Keratinocyte (primary cell): ENCODE measurements around the gene ESR2. TPM values are rescaled to one million over a fixed set of nuclear protein-coding genes. Genes with fewer than 3 reads are reported as not detected.

Experiments used
- DNase-seq: peaks from one replicate; pipeline ENCODE4 v3.0.0-alpha.2; 2011; ENCODE audit warnings: low read depth, missing footprints, low spot score
- FAIRE-seq: peaks from 2 replicates; lab custom pipeline; 2011; peaks lifted over from hg19 to GRCh38; lab: Jason Lieb, UNC
- H2AFZ ChIP-seq: 2 replicates; pipeline ENCODE4 v1.6.0; 2012; ENCODE audit warnings: low read length, control low read depth, inconsistent platforms; ENCODE audit not compliant: control insufficient read depth
- H3K27ac ChIP-seq: 2 replicates; pipeline ENCODE4 v1.5.1; 2011; ENCODE audit warnings: low read length; ENCODE audit not compliant: control insufficient read depth, insufficient read depth
- H3K27me3 ChIP-seq: 3 replicates; pipeline ENCODE4 v1.6.0; 2011; ENCODE audit warnings: low read length; ENCODE audit not compliant: control insufficient read depth, insufficient read depth; ENCODE audit errors: extremely low read depth
- H3K36me3 ChIP-seq, 2 experiments: 2 replicates in 1 of 2; 3 replicates in 1 of 2; pipeline ENCODE4 v1.5.1; 2011; ENCODE audit warnings: low read length in 2 of 2, mild to moderate bottlenecking in 1 of 2; ENCODE audit not compliant: control insufficient read depth in 2 of 2, insufficient read depth in 2 of 2; ENCODE audit errors: extremely low read depth in 1 of 2
- H3K4me1 ChIP-seq: 3 replicates; pipeline ENCODE4 v1.5.1; 2011; ENCODE audit warnings: low read length; ENCODE audit not compliant: control insufficient read depth, insufficient read depth; ENCODE audit errors: extremely low read depth
- H3K4me2 ChIP-seq: 3 replicates; pipeline ENCODE4 v1.6.0; 2011; ENCODE audit warnings: low read depth, low read length; ENCODE audit not compliant: control insufficient read depth, insufficient read depth; ENCODE audit errors: extremely low read depth
- H3K4me3 ChIP-seq, 3 experiments: fragments of 200-600 bp in 1 of 3; sonication (generic) in 1 of 3; 2 replicates in 2 of 3; 3 replicates in 1 of 3; pipeline ENCODE4 v1.5.1; 2011 to 2016; ENCODE audit warnings: low read length in 3 of 3, mild to moderate bottlenecking in 3 of 3, control low read depth in 2 of 3, inconsistent platforms in 1 of 3, low read depth in 1 of 3, mixed read lengths in 1 of 3, mixed run types in 1 of 3, moderate library complexity in 1 of 3; ENCODE audit not compliant: control insufficient read depth in 2 of 3, insufficient read depth in 2 of 3; ENCODE audit errors: extremely low read depth in 1 of 3
- H3K79me2 ChIP-seq: 2 replicates; pipeline ENCODE4 v1.6.0; 2012; ENCODE audit warnings: low read length; ENCODE audit not compliant: control insufficient read depth, insufficient read depth
- H3K9ac ChIP-seq: 3 replicates; pipeline ENCODE4 v1.6.0; 2011; ENCODE audit warnings: low read length; ENCODE audit not compliant: control insufficient read depth, insufficient read depth; ENCODE audit errors: extremely low read depth
- H3K9me1 ChIP-seq: 3 replicates; pipeline ENCODE4 v1.6.0; 2011; ENCODE audit warnings: low read length; ENCODE audit not compliant: control insufficient read depth, insufficient read depth; ENCODE audit errors: extremely low read depth
- H3K9me3 ChIP-seq: 2 replicates; pipeline ENCODE4 v1.5.1; 2012; ENCODE audit warnings: low read depth, low read length; ENCODE audit not compliant: control insufficient read depth
- H4K20me1 ChIP-seq: 3 replicates; pipeline ENCODE4 v1.6.0; 2011; ENCODE audit warnings: low read length; ENCODE audit not compliant: control insufficient read depth, insufficient read depth; ENCODE audit errors: extremely low read depth
- EZH2 ChIP-seq: IDR thresholded peaks from one replicate; pipeline ENCODE4 v1.6.1; 2012; ENCODE audit warnings: inconsistent platforms, mild to moderate bottlenecking, low read length, moderate library complexity
- dilution Hi-C: fragments of 300-500 bp; cut with MboI; formaldehyde crosslinking; loops from one replicate; pipeline ENCODE4 v1.7.0; 2020; ENCODE audit warnings: low sequenced_read_pairs; ENCODE audit not compliant: extremely low pct_ligation_motif_present
- polyA plus RNA-seq, 5 experiments: library from polyadenylated mRNA; depleted of rRNA in 3 of 5; stranded (reverse) in 3 of 5; stranded (forward) in 1 of 5; unstranded in 1 of 5; fragments of >200 nt; gene quantifications; 1 replicate in 1 of 5; 2 replicates in 3 of 5; 3 replicates in 1 of 5; pipeline versions ENCODE4 v1.2.1 to v1.2.3, GENCODE V29; 2011 to 2012; ENCODE audit warnings: missing spikeins in 2 of 5, low read depth in 1 of 5, low replicate concordance in 1 of 5
- TF ChIP-seq, protein P1 (sequence below), 3 experiments: IDR thresholded peaks in 1 of 3; conservative IDR thresholded peaks in 1 of 3; optimal IDR thresholded peaks in 1 of 3; 2 replicates in 2 of 3; 3 replicates in 1 of 3; pipeline versions ENCODE3 to v1.5.1; 2011; ENCODE audit warnings: low read length in 3 of 3, mild to moderate bottlenecking in 3 of 3, moderate library complexity in 2 of 3, control low read depth in 1 of 3, inconsistent platforms in 1 of 3; ENCODE audit not compliant: insufficient read depth in 2 of 3; ENCODE audit errors: extremely low read depth in 1 of 3

ESR2 gene
- polyA plus RNA-seq, 1 donor (not counting 4 experiments of a cell fraction or from before 2014, with no cell fraction given), result 0.03 TPM

DNA sequence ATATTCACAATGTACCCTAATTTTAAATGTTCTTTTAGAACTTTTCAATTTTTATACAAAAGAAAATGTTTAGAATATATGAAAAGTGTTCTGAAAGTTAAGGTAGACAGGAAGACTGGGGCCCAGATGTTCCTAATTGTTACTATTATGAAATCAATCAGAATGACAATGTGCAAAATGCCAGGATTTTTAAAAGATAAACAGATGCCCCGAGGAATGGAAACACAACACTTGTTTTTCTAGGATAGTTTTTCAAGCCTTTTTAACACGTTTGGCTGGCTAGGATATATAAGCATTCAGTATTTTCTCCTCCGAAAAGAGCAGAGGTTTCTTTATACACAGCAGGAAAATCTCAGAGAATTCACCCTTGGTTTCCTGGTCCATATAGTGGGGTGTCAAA lies 106.8 kb downstream of the ESR2 start:
- H3K9me3 ChIP-seq, result no peaks in the 10 kb centered on the region
- no peak overlapping the region for H3K4me2 ChIP-seq
- H3K36me3 ChIP-seq, result peaks cover 2% of the 10 kb centered on the region in 2 experiments
- no peak overlapping the region for H2AFZ ChIP-seq
- DNase-seq, result no peak
- dilution Hi-C loops, result no loop called here
- H4K20me1 ChIP-seq, result no peaks in the 10 kb centered on the region
- peaks cover 2% of the 10 kb centered on the region for H3K9me1 ChIP-seq
- peaks cover 6% of the 10 kb centered on the region for H3K4me1 ChIP-seq
- TF ChIP-seq, protein P1, sequence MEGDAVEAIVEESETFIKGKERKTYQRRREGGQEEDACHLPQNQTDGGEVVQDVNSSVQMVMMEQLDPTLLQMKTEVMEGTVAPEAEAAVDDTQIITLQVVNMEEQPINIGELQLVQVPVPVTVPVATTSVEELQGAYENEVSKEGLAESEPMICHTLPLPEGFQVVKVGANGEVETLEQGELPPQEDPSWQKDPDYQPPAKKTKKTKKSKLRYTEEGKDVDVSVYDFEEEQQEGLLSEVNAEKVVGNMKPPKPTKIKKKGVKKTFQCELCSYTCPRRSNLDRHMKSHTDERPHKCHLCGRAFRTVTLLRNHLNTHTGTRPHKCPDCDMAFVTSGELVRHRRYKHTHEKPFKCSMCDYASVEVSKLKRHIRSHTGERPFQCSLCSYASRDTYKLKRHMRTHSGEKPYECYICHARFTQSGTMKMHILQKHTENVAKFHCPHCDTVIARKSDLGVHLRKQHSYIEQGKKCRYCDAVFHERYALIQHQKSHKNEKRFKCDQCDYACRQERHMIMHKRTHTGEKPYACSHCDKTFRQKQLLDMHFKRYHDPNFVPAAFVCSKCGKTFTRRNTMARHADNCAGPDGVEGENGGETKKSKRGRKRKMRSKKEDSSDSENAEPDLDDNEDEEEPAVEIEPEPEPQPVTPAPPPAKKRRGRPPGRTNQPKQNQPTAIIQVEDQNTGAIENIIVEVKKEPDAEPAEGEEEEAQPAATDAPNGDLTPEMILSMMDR (optimal IDR thresholded peaks at IDR 0.05 in 1 of 3, IDR thresholded peaks at IDR 0.05 in 1 of 3, conservative IDR thresholded peaks at IDR 0.05 in 1 of 3; ENCODE audit: extremely low read depth in 1 of 3, insufficient read depth in 2 of 3, low read length in 3 of 3), result no peak
- no peak for TF ChIP-seq EZH2
- no peaks in the 10 kb centered on the region for H3K27me3 ChIP-seq
- H3K79me2 ChIP-seq, result no peaks in the 10 kb centered on the region
- no peak overlapping the region for H3K4me3 ChIP-seq
- FAIRE-seq, result no peak
- no peak overlapping the region for H3K9ac ChIP-seq
- no peak overlapping the region for H3K27ac ChIP-seq

DNA sequence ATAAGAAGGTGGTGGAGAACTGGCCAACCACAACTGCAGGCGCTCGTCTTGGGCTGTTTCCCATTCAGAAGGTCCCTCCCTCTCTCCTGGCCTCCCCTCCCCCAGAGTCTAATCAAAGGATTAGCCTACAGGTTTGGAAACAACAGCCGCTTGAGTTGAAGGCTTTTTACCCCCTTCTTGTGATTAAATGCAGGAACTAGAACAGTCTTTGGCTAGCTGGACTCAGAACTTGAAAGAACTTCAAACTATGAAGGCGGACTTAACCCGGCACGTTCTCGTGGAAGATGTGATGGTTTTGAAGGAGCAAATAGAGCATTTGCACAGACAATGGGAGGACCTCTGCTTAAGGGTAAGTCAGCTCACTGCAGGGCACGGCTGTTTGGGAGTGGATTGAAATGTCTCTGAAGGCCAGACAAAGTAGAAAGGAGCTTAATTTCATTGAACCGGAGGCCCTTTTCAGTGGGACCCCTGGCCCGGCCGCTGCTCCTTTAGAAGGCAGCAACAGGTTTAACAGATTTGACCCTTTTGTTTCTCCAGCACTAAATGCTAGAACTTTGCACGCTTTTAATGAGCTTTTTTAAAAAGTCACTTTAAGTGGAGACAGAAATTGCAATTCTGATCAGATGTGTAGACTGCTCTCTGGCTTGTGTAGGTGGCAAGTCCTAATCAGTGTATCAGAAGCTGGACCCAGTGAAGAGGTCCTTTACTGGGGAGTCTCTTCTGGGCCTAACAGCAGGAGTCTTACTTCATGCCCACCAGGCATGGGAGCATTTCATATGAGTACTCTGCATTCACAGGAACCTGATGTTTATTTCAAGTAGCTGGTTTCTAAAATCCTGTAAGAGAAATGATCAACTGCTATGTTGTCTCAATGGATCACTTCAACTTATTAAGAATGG lies 107.7 kb downstream of the ESR2 start:
- Histone ChIP-seq H3K9me3 (no peaks in the 10 kb centered on the region), H3K79me2 (no peaks in the 10 kb centered on the region), H3K4me1 (no peaks in the 10 kb centered on the region), H4K20me1 (no peaks in the 10 kb centered on the region), H3K27ac (no peak overlapping the region), H2AFZ (no peak overlapping the region), H3K9ac (no peak overlapping the region), H3K27me3 (no peaks in the 10 kb centered on the region), H3K36me3 (peaks cover 2% of the 10 kb centered on the region in 2 experiments), H3K4me3 (no peak overlapping the region), H3K9me1 (peaks cover 2% of the 10 kb centered on the region), H3K4me2 (no peak overlapping the region)
- dilution Hi-C loops, result no loop called here
- TF ChIP-seq EZH2, result no peak
- TF ChIP-seq, protein P1 (optimal IDR thresholded peaks at IDR 0.05 in 1 of 3, IDR thresholded peaks at IDR 0.05 in 1 of 3, conservative IDR thresholded peaks at IDR 0.05 in 1 of 3; ENCODE audit: extremely low read depth in 1 of 3, insufficient read depth in 2 of 3, low read length in 3 of 3), result no peak
- FAIRE-seq, result no peak
- DNase-seq, result no peak
